GM18858 (cell line): ENCODE measurements around the gene MRPS25.

ENCODE experiments used
- ATAC-seq: cut with Tn5 transposase; IDR thresholded peaks from one replicate; pipeline ENCODE4 v1.9.1; 2021; ENCODE audit not compliant: unreplicated experiment

MRPS25 gene

DNA sequence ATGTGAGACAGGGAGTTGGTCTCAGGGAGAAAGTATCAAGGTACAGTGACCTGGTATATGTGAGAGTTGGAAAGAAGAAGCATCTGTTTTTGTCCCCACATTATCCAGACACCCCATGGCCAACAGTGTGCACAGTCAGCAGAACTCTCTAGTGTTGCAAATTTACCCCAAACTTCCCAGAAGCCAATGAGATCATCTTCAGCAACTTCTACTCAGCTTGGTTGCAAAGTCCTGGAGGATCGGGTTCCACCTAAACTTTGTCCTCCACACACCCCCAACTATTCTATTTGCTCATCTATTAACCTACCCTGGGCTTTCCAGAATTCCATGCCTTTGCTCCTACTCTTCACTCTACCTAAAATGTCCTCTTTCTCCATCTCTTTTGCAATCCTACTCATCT lies 18.1 kb upstream of the MRPS25 start:
- ATAC-seq, result no peak

DNA sequence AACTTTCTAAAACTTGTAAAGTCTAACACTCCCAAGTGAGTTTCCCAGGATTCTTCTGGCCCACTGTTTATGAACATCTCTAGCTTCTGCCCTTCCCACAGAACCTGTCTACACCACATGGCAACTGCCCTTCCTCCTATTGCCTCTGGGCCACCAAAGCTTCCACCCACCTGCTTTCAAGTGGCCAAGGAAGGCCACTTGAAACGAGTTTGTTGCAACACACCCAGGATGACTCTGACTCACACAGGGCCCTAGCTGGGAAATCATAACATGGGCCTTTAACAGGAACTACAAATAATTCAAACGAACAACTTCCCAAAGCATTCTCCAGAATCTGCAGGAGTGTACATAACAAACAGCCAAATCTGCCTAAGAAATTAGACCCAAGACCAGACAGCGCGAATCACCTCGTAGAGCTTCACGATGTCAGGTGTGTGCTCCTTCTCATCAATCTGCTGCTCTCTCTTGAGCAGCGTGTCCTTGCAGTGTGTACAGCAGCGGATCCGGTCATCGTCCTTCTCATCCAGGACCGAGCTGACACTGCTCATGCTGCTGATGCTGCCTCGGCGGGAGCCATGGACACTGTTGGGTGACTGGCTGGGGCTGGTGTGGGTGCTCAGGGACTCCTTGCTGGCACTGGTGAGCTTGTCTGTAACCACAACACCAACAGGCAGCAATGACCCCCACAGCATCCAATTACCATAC lies 17.0 kb upstream of the MRPS25 start:
- no peak for ATAC-seq

DNA sequence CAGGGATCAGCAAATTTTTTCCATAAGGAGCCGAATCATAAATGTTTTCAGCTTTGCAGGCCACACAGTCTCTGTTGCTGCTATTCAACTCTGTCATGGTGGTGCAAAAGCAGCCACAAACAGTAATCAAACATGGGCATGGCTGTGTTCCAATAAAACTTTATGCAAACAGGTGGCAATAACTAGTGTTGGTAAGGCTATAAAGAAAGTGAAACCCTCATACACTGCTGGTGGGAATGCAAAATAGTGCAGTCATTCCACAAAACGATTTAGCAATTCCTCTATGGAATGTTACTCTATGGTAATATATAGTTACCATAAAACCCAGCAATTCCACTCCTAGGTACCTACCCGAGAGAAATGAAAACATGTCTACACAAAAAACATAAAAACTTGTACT lies 14.0 kb upstream of the MRPS25 start:
- no peak for ATAC-seq

DNA sequence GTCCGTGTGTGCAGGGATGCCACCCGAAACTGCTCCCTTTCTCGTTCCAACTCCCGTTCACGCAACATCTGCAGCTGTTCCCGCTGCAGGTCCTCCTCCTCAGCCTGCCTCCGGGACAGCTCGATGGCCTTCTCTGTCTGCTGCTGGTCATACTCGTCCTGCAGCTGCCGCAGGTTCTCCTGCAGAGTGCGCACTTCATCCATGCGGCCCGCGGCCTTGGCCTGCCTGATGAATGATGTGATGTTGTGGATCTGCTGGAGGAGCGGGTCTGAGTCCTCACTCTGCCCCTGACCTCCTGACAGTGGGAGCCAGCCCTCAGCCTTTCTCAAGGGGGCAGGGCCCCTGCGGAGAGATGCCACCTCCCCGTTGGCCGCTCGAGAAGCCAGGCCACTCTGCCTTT lies 9.4 kb upstream of the MRPS25 start:
- no peak for ATAC-seq

DNA sequence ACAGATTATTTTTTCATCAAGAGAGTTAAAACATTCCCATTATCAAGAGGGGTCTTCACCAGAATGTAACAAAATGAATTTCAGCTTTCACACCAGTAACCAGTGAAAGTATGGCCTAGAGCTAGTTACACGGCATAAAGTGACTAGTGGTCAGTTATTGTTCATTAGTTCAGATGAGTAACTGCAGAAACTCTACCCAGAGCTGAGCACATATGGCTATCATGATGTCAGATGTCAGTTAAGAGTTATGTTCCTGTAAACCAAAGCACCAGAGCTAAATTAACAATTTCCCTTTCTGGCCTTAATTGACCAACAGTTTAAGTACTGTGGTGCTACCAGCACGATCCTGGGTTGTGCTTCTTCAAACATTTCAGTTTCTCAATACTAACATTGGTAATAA lies 6.6 kb upstream of the MRPS25 start:
- ATAC-seq, result no peak

DNA sequence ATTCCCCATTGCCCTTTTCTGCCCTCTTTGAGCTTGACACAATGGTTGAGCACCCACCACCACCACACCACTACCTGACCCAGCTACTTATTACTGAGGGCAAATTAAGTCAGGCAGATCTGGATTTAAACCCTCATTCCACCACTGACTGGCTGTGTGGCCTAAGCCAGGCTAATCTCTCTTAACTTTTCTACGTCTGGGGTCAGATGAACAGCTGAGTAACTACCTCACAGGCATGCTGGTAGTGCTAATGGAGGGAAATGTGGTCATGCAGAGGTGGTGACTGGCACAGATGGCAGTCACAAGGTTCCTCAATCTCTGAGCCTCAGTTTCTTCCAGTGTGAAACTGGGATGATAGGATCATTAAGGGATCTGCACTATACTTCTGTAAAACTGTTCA lies 4.3 kb upstream of the MRPS25 start:
- ATAC-seq, result no peak

DNA sequence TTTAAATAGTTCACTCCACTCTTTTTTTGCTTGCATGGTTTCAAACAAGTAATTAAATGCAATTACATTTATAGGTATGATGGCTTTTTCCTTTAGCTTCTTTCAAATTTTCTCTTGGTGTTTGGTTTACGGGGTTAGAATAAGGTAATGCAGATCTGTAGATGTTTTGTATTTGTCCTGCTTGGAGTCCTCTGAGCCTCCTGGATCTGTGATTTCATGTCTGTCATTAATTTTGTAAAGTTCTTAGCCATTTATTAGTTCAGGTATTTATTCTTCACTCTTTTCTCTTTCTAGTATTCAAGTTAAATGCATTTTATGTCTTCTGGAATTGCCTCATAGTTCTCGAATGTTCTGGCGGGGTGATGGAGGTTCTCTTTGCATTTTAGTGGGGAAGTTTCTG lies 1.4 kb upstream of the MRPS25 start:
- no peak for ATAC-seq

DNA sequence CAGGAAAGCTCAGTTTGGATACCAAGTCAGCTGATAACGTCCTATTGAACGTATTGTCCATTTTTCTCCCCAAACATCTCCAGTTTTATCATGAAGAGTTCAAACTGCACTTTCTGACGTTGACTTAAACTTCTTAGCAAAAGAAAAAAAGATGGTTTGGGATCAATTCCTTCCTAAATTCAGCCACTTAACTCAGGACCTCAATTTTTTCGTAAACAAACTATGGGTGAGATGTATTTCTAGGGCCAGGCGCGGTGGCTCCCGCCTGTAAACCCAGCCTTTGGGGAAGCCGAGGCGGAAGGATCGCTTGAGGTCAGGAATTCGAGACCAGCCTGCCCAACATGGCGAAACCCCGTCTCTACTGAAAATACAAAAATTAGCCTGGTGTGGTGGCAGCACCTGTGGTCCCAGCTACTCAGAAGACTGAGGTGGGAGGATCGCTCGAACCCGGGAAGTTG lies 464 bp upstream of the MRPS25 start:
- ATAC-seq, result no peak

DNA sequence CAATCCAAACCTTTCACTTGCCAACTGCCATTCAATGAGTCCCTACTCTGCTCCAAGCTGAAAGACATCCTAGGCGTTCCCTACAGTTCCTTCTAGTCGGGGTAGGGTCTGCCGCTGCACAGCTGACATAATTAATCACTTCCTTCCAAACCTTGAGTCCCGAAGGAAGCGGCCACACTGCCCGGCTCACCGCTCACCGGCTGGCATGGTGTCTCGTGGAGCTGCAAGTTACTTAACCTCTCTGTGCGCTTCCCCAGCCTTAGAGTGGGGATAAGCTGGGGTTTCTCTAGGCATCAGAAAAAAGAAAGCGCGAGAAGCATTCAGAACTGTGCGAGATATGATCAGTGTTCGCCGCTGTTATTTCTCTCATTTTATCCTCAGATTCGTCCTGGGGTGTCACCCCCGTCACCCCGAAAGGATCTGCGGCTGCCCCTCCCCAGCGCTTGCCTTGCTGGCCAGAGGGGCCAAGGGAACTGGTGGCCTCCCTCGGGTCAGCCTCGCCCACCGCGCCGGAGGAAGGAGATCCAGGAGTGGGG lies 748 bp downstream of the MRPS25 start:
- ATAC-seq, result no peak

DNA sequence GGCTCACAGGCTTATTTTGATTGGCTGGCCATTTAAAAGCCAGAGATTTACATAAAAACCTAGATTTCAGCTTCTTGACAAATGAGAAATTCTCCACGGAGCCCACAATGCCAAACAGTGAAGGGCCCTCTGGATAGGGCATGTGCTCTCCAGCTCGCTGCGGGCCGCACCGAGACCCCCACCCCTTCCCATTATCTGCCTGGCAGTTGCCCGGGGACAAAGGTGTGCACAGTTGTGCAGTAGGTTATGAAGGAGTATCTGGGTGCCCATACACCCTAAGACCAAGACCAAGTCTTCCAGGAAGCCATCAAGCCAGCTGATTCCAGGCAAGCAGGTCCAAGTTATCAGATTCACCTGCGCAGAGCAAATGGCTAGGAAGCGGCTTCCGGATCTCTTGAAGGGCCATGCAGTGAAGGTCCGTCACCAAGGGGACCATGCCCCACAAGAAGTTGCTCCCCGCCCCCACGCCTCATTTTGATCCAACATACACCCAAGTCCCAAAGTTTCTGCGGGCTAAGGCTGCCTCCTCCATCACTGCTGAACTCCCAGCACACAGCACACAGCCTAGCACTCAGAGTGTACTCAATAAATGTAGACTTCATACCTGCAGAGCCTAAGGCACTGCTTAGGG lies 1.3 kb downstream of the MRPS25 start:
- no peak for ATAC-seq

DNA sequence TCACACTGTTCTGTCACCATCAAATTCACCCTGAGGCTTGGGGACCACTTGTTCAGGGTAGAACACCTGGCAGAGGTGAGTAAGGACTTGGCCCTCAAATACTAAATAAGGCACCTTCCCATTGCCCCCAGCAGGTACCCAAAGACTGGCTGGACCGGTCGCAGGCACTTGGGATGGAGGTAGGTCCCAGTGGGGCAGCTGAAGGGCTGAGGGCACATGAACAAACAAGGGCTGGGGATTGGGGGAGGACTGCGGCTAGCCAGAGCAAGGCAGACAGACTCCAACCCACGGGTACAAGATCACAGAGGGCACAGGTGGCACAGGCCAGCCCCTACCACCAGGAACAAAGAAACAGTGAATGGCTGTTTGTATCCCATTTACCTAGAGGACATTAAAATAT lies 1.9 kb downstream of the MRPS25 start:
- ATAC-seq, result no peak

DNA sequence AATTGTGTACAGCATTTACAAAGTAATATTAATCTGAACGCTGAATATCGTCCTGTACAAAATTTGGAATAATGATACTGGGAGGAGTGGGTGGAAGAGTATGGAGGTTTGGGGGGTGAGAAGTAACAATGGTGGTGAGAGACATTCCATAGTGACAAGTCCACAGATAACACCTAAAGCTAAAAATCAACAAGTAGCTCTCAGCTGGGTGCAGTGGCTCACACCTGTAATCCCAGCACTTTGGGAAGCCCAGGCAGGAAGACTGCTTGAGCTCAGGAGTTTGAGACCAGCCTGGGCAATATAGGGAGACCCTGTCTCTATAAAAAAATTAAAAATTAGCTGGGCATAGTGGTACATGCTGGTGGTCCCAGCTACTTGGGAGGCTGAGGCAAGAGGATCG lies 5.1 kb downstream of the MRPS25 start:
- no peak for ATAC-seq

DNA sequence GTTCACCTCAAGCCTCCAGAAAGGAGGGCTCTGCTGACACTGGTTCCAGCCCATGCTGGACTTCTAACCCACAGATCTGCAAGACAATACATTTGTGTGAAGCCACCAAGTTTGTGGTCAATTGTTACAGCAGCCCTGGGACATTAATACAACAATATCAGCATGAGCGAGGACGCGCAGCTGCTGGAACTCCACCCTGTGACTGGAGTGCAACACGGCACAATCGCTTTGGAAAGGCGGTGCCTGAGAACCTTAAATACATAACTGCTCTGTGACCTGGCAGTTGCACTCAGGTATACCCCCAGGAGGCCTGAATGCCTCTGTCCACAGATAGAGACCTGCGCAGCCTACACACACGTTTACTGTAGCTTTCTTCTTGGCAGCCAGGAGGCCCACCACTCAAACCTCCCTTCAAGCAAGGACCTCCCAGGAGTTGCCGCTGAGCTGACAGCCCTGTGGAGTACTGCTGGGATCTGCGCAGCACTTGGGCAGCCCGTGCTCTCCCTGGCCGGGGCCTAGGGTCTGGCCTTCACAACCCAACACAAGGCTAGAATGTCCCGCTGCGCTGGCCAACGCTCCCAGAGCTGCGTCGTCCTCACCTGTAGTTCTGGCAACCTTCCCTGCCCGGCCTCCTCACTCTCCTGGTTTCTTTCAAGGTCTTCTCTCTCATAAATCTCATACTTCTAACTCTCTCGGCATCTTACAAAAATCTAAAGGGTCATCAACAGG lies 8.3 kb downstream of the MRPS25 start:
- ATAC-seq, result no peak

DNA sequence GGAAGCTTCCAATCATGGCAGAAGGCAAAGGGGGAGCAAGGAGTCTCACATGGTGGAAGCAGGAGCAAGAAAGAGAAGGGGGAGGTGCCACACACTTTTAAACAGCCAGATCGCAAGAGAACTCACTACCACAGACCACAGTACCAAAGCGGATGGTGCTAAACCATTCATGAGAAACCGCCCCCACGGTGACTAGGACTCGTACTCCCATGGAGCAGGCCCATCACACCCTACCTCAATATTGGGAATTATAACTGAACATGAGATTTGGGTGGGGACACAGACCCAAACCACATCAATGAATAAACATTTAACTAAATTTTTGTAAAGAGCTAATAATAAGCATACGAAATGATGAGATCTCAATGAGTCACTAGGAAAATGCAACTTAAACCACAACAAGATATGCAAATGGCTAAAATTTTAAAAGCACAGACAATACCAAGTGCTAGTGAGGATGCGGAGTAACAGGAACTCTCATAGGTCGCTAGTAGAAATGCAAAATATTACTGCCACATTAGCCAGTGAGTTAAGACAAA lies 10.0 kb downstream of the MRPS25 start:
- ATAC-seq, result no peak

DNA sequence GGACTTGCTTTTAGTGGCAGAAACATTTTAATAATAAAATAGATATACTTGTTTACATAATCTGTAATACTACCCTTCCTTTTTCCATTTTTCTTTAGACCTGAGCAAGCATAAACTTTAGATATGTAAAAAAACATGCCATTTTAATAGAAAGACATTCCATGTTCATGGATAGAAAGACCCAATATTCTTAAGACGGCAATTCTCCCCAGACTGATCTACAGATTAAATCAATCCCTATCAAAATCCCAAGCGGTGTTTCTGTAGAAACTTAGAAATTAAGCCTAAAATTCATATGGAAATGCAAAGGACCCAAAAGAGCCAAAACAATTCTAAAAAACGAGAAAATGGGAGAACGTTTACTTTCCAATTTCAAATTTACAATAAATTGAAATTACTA lies 11.6 kb downstream of the MRPS25 start:
- no peak for ATAC-seq

DNA sequence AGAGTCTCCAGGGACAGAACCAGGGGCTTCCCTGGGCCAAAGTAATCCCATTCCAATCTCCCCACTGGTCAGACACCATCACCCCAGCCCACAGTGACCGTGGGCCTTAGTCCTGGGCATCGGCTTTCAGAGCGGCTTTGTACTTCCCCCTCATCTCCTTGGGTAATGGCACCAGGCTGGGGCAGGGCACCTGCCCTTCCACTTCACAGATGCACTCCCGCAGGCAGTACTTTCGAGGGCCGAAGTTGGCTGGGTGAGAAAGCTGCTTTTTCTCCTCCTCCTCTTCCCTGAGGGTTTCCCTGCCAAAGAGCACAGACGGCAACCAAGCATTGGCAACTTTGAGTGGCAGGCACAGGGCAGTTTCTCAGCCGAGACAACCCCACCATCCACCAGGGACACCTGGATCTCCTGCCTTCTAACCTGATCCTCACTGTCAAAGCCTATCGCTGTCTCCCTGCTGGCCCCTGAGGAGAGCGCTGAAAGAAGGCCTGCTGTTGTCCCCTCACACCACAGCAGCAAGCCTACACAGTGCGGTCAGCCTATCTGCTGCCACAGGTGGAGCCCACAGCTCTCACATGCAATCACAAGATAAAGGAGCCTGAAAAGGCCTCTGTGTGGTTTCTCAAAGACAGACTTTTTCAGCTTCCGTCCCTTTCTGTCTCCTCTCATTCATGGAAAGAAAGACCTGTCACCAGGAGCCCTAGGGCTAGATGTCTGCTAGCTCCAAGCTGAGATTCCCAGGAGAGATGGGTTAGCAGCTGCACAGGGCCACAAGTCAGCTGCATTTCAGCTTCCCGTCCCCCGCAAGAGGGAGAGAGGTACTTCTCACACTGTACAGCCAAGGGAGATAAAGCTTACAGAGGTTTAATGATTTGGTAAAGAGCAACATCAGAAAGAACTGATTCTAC lies 12.5 kb downstream of the MRPS25 start:
- no peak for ATAC-seq

DNA sequence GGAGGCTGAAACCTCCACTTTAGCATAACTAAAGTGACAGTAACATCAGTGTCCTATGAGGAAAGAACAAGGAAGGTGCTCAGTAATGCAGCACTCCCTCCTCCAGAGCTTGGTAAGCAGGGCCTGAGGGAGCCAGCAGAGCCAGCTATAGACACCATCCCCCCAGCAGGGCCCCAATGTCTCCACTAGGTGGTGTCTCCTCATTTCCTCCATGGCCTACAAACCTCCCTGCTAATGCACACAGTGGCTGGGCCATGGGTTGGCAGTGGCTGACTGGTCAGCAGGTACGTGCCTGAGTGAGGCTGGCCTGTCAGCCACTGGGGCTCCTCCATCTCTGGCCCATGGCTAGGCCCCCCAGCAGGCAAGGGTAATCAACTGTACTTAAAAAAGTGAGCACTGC lies 13.6 kb downstream of the MRPS25 start:
- ATAC-seq, result no peak

DNA sequence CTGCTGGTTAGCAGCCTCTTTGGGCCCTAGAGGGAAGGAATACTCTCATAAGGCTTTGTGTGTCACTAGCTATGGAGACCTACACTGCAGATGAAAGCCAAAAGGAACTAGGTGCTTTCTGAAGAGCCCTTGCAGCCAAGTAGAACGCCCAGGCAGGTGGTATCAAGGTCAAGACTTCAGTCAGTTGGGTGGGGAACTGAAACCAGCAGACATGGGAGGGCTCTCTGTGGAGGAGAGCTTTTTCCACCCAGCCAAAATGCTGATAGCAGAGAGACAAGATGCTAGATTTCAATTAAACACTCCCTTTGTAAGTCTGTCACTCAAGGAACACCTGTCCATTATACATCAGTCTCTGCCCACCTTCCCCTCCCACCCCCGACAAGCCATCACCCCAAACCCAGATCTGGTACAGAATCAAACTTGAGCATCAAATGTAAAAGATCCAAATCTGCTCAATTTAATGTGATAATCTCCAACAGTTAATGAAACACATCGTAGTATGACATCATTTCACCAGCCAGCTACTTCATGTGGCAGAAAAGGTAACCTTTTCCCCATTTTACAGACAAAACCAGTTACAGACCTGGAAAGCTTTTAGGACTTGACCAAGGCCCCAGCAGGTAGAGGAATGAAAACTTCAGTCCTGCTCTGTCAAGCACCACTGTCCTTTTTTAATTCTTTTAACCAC lies 14.6 kb downstream of the MRPS25 start:
- ATAC-seq, result peak; percentile 81

DNA sequence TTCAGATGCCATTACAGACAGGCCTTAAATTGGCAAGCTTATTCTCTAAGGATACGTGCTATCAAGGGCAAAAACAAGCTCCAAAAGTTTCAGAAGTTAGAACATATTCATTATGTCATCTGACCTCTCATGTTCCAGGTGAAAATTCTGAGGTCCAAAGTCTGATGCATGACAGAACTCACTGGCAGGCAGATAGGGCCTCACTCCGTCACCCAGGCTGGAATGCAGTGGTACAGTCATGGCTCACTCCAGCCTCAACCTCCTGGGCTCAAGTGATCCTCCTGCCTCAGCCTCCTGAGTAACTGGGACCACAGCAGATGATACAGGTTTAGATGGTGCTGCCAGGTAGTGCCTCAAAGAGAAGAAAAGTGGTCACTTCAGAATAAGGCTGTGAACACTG lies 15.5 kb downstream of the MRPS25 start:
- ATAC-seq, result no peak

DNA sequence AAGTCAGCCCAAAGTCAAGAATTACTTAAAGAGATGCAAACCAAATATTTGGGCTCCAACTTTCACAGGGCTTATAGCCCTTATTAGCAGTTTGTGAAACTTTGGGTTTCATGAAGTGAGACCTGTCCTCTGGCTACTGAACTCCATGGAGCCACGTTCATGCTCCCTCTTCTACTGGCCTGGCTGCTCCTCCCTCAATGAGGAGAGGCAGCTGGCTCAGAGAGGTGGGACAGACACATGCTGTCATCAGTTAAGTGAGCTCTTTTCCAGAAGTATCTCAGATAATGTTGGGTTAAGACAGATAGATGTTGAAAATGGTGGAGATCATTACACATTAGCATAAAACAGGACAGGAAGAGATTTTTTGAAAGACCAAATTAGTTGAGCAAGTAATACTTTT lies 19.4 kb downstream of the MRPS25 start:
- no peak for ATAC-seq
